Lower leg skin (tissue), 4 donors: Measurements from ENCODE around the gene LARP7. TPM values are rescaled to one million over a fixed set of nuclear protein-coding genes. Genes with fewer than 3 reads are reported as not detected.
"Not testable (repeated sequence)": the region's sequence is repeated elsewhere in the genome, so short reads cannot be mapped to it uniquely, and the experiment has no call there.

ENCODE experiments used
- DNase-seq, 2 donors: peaks; one replicate each; pipeline ENCODE4 v3.0.0-alpha.2; 2019; ENCODE audit warnings: low spot score in 2 of 2
- H3K4me3 ChIP-seq: fragments of 200-600 bp; sonication (generic); 2 replicates; pipeline ENCODE4 v1.5.1; 2017; ENCODE audit warnings: mild to moderate bottlenecking, low read depth; ENCODE audit not compliant: poor library complexity, severe bottlenecking
- CTCF ChIP-seq, 3 donors: fragments of 450-650 bp; IDR thresholded peaks; one replicate each; pipeline ENCODE4 v1.5.1; 2016; ENCODE audit warnings: antibody characterized with exemption in 3 of 3, mild to moderate bottlenecking in 3 of 3, moderate library complexity in 2 of 3
- POLR2A ChIP-seq, 2 donors: fragments of 450-650 bp; IDR thresholded peaks; one replicate each; pipeline ENCODE4 v1.6.1; 2016 to 2017; ENCODE audit warnings: antibody characterized with exemption in 2 of 2, mild to moderate bottlenecking in 1 of 2, moderate library complexity in 1 of 2
- WGBS, 2 donors: methylation state at CpG; one replicate each; pipeline ENCODE4 v1.1.5; 2018; 5-methylcytosine and 5-hydroxymethylcytosine counted together
- intact Hi-C: fragments of 100-400 bp; cut with DNase I; formaldehyde crosslinking; loops from one replicate; pipeline ENCODE4 v1.15.0; 2023; ENCODE audit warnings: low total_unique reads
- total RNA-seq, 4 donors: library from RNA; depleted of rRNA; stranded (reverse); fragments of >200 nt; gene quantifications; one replicate each; pipeline ENCODE4 v1.1.0, GENCODE V29; 2016

The LARP7 gene
- total RNA-seq, 4 donors from 2014 or later, result 19.1 to 37.7 (median 28.2) TPM

- 88 to 89% methylated on average over 5 of the region's 5 CpGs for WGBS, 2 donors
- H3K4me3 ChIP-seq, result no peak overlapping the region
- no peak for TF ChIP-seq POLR2A (IDR thresholded peaks at IDR 0.05)
- TF ChIP-seq CTCF (IDR thresholded peaks at IDR 0.05), result no peak
- intact Hi-C loops, result no loop called here
- DNase-seq, result no peak
These were observed 18.3 kb downstream of the LARP7 start for GRCh38 chr4:112655270-112655669.

- H3K4me3 ChIP-seq, DNase-seq, intact Hi-C loops: not testable (repeated sequence)
- WGBS, 2 donors, result 91 to 95% methylated on average over 5 of the region's 5 CpGs
These were observed 19.2 kb downstream of the LARP7 start for GRCh38 chr4:112656115-112656514.

GRCh38 chr4:112664611-112665010 is 27.7 kb downstream of the LARP7 start:
- no peak for DNase-seq
- no peak for TF ChIP-seq CTCF (IDR thresholded peaks at IDR 0.05)
- TF ChIP-seq POLR2A (IDR thresholded peaks at IDR 0.05), result no peak
- intact Hi-C loops, result no loop called here
- 77 to 89% methylated on average over 2 of the region's 2 CpGs for WGBS, 2 donors
- H3K4me3 ChIP-seq, result no peak overlapping the region

GRCh38 chr4:112668131-112668530 is 31.2 kb downstream of the LARP7 start:
- DNase-seq, result no peak
- WGBS, 2 donors, result 85 to 91% methylated on average over 3 of the region's 3 CpGs
- TF ChIP-seq CTCF (IDR thresholded peaks at IDR 0.05) (no peak), POLR2A (IDR thresholded peaks at IDR 0.05) (no peak)
- H3K4me3 ChIP-seq, result no peak overlapping the region
- intact Hi-C loops, result no loop called here

GRCh38 chr4:112673076-112673475 is 36.1 kb downstream of the LARP7 start:
- no peak overlapping the region for H3K4me3 ChIP-seq
- no peak for DNase-seq
- no peak for TF ChIP-seq POLR2A (IDR thresholded peaks at IDR 0.05)
- TF ChIP-seq CTCF (IDR thresholded peaks at IDR 0.05), result no peak
- intact Hi-C loops, result no loop called here

GRCh38 chr4:112673686-112674085 is 36.7 kb downstream of the LARP7 start:
- DNase-seq, result no peak
- H3K4me3 ChIP-seq, result no peak overlapping the region
- no peak for TF ChIP-seq POLR2A (IDR thresholded peaks at IDR 0.05)
- TF ChIP-seq CTCF (IDR thresholded peaks at IDR 0.05), result no peak
- 69 to 84% methylated on average over 1 of the region's 1 CpG for WGBS, 2 donors
- intact Hi-C loops, result no loop called here
